Non-pigmented ciliary epithelial cell (primary cell): ENCODE measurements around the gene ZFP1.
"Not testable (repeated sequence)": the region's sequence is repeated elsewhere in the genome, so short reads cannot be mapped to it uniquely, and the experiment has no call there.

Experiments used
- DNase-seq: peaks from one replicate; pipeline ENCODE4 v3.0.0-alpha.2; 2010; ENCODE audit warnings: low read depth

The ZFP1 gene

DNA sequence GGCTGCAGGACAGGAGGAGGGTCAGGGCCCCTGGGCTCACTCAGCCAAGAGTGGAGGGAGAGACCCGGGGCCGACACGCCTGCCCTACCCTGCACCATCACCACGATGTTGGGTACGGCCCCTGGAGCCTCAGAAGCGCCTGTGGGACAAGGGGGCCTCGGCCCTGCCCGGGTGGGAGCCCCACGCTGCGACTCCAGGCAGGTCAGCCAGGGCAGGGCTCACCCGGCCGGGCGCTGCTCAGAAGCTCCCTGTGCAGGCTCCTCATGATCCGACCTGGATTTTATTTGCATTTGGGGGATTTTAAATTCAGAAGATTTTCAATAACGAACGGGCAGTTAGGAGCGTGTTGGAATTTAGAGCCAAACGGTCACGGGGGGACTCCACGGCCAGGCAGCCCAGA, 56.6 kb downstream of the ZFP1 start:
- DNase-seq, result not testable (repeated sequence)

- DNase-seq, result not testable (repeated sequence)
Observed at GRCh38 chr16:75205438-75205837, 57.1 kb downstream of the ZFP1 start.

DNA sequence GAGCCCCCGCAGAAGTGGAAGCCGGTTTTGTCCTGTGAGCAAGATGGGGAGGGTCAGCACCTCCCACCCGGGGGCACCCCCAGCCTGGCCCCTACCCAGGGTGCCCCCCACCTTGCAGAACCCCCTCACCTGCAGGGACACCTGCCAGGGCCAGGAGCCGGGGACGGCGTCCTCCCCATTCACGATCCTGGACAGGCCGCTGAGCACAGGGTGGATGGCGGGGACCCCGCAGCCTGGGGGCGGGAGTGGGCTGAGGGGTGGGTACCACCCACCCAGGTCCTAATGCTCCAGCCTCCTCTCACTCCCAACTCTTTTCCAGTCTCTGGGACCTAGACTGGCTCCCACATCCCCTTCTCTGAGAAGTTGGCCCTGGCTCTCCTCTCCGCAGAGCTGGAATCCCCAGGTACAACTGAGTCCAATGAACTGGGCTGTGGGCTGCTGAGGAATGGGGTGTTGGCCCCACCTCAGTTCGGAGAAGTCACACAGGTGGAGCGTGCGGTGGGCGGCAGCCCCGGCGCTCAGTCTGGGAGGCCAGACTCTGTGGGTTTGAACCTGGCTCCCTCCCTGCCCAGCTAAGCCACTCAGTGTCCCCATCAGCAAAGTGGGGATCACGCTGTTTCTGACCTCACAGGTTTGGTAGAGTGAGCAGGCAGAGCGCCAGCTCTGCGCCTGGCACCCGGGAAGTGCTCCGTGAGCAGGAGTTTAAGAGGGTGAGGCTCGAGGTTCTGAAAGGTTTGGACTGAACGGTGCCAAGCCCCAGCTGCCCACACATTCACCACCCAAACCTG, 57.8 kb downstream of the ZFP1 start:
- DNase-seq, result not testable (repeated sequence)

DNA sequence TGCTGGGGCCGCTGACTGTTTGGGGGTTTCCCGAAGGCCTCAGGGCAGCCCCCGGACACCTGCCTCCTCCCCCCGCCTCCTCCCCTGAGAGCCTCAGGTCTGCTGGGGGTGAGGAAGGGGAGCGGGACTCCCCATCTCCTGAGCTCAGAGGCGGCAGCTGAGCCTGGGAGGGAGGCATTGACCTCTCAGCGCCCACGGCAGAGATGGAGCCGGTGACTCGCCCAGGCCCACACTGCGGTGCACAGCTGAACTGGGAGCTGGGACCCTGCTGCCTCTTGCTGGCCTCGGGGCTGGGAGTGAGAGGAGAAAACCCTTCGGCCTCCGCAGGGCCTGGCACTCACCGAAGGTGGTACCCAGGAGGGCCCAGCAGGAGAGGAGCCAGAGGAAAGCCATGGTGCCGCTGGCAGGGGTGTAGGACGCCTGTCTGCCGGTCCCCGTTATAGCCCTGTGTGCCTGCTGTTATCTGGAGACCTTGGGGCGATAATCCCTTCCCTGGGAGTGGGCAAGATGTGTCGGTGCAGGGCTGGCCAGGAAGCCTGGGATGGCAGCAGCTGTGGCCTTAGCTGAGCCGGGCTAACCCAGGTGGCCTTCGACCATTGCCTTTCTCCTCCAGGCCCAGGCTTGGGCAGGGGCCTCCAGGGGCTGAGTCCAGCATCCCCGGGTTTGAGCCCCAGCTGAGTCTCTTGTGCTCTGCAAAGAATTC, 58.6 kb downstream of the ZFP1 start, which contains the start of gene CTRB2:
TSS of gene CTRB2 (minus strand) at position 413 of the 703 bp plus-strand sequence. CDS start at position 393, 20 bp downstream.
- no peak for DNase-seq

GRCh38 chr16:75207831-75208230, 59.5 kb downstream of the ZFP1 start:
- no peak for DNase-seq

- no peak for DNase-seq
Observed at GRCh38 chr16:75208242-75208825, 60.0 kb downstream of the ZFP1 start.

DNA sequence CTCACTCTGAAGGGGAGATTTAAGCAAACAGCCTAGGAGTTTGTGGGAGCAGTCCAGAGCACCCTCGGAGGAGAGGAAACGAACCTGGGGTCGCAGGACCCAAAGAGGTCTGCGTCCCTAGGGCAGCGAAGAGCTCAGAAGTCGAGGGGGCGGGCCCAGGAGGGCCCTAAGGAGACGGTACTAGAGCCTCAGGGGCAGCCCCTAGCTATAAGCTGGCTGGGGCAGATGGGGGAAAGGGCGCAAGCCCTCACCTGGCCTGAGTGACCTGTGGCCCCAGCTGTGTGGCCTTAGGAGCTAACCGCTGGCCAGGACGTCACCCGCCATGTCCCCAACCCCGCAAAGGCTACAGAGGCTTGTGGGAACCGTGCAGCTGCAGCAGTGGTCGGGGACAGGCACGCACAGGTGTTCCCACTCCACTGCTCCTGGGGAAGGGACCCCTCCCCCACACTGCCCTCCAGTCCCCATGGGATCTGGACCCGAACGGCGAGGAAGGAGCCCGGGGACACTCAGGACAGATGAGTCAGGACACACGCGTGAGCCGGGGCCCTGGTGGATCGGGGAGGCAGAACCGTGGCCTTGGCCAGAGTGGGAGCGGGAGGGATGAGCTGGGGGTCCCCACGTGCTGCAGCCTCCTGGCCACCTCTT, 60.7 kb downstream of the ZFP1 start:
- no peak for DNase-seq

GRCh38 chr16:75209514-75209913, 61.2 kb downstream of the ZFP1 start:
- not testable (repeated sequence) for DNase-seq

DNA sequence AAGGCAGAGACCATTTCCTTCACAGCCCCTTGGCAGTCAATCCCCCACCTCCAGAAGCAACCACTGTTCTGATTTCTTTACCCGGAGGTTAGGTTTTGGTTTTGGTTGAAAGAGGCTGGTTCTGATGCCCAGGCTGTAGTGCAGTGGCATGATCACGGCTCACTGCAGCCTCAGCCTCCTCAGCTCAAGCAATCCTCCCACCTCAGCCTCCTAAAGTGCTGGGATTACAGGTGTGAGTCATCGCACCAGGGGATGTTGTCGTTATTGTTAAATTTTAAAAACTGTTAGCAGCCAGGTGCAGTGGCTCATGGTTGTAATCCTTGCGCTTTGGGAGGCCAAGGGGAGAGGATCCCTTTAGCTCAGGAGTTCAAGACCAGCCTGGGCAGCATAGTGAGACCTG, 61.6 kb downstream of the ZFP1 start:
- no peak for DNase-seq

GRCh38 chr16:75211286-75211685, 63.0 kb downstream of the ZFP1 start:
- not testable (repeated sequence) for DNase-seq

DNA sequence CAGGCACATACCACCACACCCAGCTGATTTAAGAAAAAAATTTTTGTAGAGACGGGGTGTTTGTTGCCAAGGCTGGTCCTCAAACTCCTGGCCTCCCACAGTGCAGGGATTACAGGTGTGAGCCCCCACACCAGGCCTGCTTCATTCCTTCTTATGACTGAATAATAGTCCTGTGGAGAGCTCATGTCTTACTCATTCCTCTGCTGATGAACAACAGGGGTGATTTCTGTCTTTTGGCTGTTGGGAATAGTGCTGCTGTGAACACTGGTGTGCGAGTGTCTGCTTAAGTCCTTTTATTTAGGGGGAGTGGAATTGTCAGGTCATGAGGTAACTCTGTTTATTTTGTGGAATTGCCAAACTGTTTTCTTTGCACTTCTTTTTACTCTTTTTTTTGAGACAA, 67.8 kb downstream of the ZFP1 start:
- no peak for DNase-seq

DNA sequence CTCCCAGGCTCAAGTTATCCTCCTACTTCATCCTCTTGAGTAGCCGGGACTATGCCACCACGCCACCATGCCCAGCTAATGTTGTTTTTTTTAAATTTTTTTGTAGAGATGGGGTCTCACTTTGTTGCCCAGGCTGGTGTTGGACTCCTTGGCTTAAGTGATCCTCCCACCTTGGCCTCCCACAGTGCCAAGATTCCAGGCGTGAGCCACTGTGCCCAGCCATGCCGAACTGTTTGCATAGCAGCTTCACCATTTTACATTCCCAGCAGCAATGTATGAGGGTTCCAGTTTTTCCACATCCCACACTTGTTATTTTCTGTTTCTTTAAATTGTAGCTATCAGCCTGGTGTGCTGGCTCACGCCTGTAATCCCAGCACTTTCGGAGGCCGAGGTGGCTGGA, 68.3 kb downstream of the ZFP1 start:
- DNase-seq, result no peak

GRCh38 chr16:75217389-75217851, 69.1 kb downstream of the ZFP1 start:
- no peak for DNase-seq

DNA sequence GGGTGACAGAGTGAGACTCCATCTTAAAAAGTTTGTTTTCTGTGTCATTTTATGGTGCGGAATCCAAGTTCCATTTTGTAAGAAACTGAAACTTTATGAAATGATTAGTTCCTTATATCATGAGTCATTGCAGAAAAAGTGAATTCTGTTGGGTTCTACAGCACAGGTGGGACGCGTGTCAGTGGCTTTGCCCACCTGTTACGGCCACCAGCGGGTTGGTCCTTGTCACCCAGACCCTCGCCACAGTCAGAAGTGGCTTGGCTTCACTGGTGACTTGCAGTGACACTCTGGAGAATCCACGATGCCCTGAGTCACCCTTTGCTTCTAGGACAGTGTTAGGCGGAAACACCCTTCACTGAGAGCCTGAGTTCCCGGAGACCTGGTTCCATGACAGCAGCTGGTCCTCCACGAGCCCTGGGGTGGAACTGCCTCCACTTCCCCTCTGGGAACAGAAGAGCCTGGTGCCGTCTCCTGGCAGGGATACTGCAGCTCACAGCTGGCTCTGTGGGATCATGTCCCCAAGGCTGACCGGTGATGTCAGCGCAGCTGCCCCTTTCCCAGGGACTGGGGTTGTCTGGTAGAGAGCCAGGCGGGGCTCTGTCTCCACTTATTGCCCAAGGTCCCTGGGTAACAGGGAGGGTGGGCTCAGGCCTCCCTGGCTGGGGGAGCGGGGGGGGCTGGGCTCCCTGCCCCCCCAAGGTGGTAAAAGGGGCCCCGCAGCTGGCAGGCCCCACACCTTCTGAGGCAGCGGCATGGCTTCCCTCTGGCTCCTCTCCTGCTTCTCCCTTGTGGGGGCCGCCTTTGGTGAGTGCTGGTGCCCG, 70.1 kb downstream of the ZFP1 start, which contains the start of gene CTRB1:
TSS of gene CTRB1 (plus strand) at position 733 of the 821 bp plus-strand sequence. CDS start at position 753, 20 bp downstream.
- DNase-seq, result no peak

- DNase-seq, result no peak
Observed at GRCh38 chr16:75219088-75219487, 70.8 kb downstream of the ZFP1 start.

DNA sequence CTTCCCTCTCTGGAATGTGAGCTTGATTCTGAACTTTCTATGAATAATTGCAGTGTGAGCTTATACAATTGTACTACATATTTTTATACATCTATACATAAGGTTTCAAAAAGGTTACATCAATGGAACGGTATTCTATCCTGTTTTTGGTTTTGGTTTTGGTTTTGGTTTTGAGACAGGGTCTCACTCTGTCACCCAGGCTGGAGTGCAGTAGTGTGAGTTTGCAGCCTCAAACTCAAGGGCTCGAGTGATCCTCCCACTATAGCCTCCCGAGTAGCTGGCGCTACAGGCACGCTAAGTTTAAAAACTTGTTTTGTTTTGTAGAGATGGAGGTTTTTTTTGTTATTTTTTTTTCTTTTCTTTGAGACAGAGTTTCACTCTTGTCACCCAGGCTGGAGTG, 71.5 kb downstream of the ZFP1 start:
- no peak for DNase-seq
